Measurements from ENCODE around the gene REXO5. TPM values are rescaled to one million over a fixed set of nuclear protein-coding genes. Genes with fewer than 3 reads are reported as not detected.

The REXO5 gene
- total RNA-seq, 1 experiment from 2014 or later: 6.7 TPM

- no peak for TF ChIP-seq CTCF (conservative IDR thresholded peaks at IDR 0.05)
- Histone ChIP-seq H4K91ac (ENCODE audit: insufficient read length, low read depth, low read length) (no peak overlapping the region), H3K9me3 (ENCODE audit: control insufficient read depth, low read depth, low read length) (no peaks in the 10 kb centered on the region), H3K4me1 (ENCODE audit: insufficient read depth, low read length) (no peaks in the 10 kb centered on the region), H2BK120ac (ENCODE audit: low read depth, low read length, poor library complexity, severe bottlenecking) (no peak overlapping the region), H3K27me3 (ENCODE audit: insufficient read depth, low read length) (no peaks in the 10 kb centered on the region), H3K4me2 (ENCODE audit: insufficient read depth, insufficient read length, low read length) (no peak overlapping the region), H3K14ac (ENCODE audit: insufficient read depth, low read length) (no peak overlapping the region), H2AFZ (ENCODE audit: low read length) (no peak overlapping the region), H3K79me1 (ENCODE audit: insufficient read depth, low read depth, low read length, poor library complexity, severe bottlenecking) (no peaks in the 10 kb centered on the region), H2BK12ac (ENCODE audit: insufficient read length, low read depth, low read length) (no peak overlapping the region), H3K56ac (ENCODE audit: insufficient read length, low read depth, low read length) (no peak overlapping the region), H2AK5ac (ENCODE audit: insufficient read length, low read length) (no peak overlapping the region), H3K9ac (ENCODE audit: extremely low read depth, insufficient read length, low read length) (no peak overlapping the region), H3K23me2 (ENCODE audit: insufficient read length, low read depth, low read length, poor library complexity, severe bottlenecking) (no peaks in the 10 kb centered on the region), H3K27ac (ENCODE audit: insufficient read length, low read depth, low read length) (no peak overlapping the region), H2BK20ac (ENCODE audit: low read depth, low read length, poor library complexity, severe bottlenecking) (no peak overlapping the region), H4K5ac (ENCODE audit: insufficient read length, low read depth, low read length) (no peak overlapping the region), H3T11ph (ENCODE audit: low read length) (no peak overlapping the region), H3K4ac (ENCODE audit: low read depth, low read length) (no peak overlapping the region), H3K23ac (ENCODE audit: insufficient read length, low read depth, low read length) (no peak overlapping the region), H3K18ac (ENCODE audit: insufficient read length, low read depth, low read length) (no peak overlapping the region), H4K20me1 (ENCODE audit: control insufficient read depth, insufficient read depth, insufficient read length) (no peaks in the 10 kb centered on the region), H4K8ac (replicated peaks; ENCODE audit: insufficient read length, low read depth, low read length) (no peak overlapping the region), H3K79me2 (ENCODE audit: insufficient read depth, low read length) (no peaks in the 10 kb centered on the region), H2BK15ac (ENCODE audit: low read depth, low read length) (no peak overlapping the region), H2BK5ac (ENCODE audit: insufficient read length, low read length) (no peak overlapping the region)
- no peaks in the 10 kb centered on the region for H3K27me3 Mint-ChIP-seq (ENCODE audit: low read depth)
- no CpG with 5 or more reads among the region's 2 CpGs for WGBS (ENCODE audit: extremely low coverage, insufficient read length, low lambda C conversion rate)
- H3K4me1 Mint-ChIP-seq: peaks cover 7 to 8% of the 10 kb centered on the region in 2 experiments; a peak in 3 of 4 replicates
- H3K9me3 Mint-ChIP-seq: no peaks in the 10 kb centered on the region
- no peak overlapping the region for H3K27ac Mint-ChIP-seq
- DNase-seq: no peak
- no peak overlapping the region for H3K4me3 Mint-ChIP-seq
- H3K36me3 Mint-ChIP-seq (ENCODE audit: insufficient read depth in 1 of 3, low read depth in 3 of 3): peaks cover 3 to 23% (median 16%) of the 10 kb centered on the region in 3 experiments; a peak in 5 of 7 replicates
Observed at GRCh38 chr16:20812510-20812909, 6.2 kb downstream of the REXO5 start.

Measured in H9 (cell line).